Measurements from ENCODE around the gene FANCC. TPM values are rescaled to one million over a fixed set of nuclear protein-coding genes. Genes with fewer than 3 reads are reported as not detected.

The FANCC gene
- total and polyA plus RNA-seq, 2 of the 4 experiments (the other 2 are of a cell fraction) = 4.7 to 6.3 TPM

DNA sequence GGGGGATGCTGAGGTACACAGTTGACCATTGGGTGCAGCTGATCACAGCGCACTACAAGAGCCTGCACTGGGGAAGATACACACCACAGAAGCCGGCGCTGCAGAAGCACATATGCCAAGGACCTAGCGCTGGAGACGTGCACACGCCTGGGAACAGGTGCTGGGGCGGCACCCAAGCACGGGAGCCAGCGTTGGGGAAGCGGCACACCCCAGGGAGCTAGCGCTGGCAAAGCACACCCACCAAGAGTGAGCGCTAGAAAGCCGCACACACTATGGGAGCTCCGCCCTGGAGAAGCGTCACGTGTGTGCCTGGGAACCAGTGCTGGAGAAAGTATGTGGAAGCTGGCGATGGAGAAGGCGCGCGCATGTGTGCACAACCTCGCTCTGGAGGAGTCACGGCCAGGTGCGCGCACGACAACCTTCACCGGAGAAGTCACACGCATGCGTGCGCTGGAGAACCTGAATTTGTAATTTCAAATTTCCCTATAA lies 4.5 kb downstream of the FANCC start:
- no peak overlapping the region for H4K5ac ChIP-seq (ENCODE audit: low read depth, low read length)
- H2BK120ac ChIP-seq (ENCODE audit: low read depth, low read length) = no peak overlapping the region
- H3K4me1 ChIP-seq (ENCODE audit: control insufficient read depth, insufficient read depth, low read length) = peaks cover 4% of the 10 kb centered on the region
- BruUV-seq (replicated peaks) = no TSS peak
- H2AK5ac ChIP-seq (ENCODE audit: low read depth, low read length) = no peak overlapping the region
- ChIA-PET POLR2A (ENCODE audit: unreplicated experiment) (no interaction called here), CTCF (interaction anchor here (0.5 kb wide), 1 partner anchor 48 kb away, joined by 3 read pairs; no protein-coding TSS in a partner anchor)
- H3K4me2 ChIP-seq (ENCODE audit: low read depth, low read length) = peak overlapping the region; percentile 74
- no peak overlapping the region for H3K56ac ChIP-seq (ENCODE audit: extremely low read depth, insufficient read depth, low read length)
- 62% methylated on average over 9 of the region's 29 CpGs; no CpG with 5 or more reads in 1 of the 2 experiments for WGBS, 2 experiments (ENCODE audit: extremely low coverage in 2 of 2, insufficient read length in 1 of 2)
- H3K79me1 ChIP-seq (ENCODE audit: low read depth in 1 of 2, low read length in 2 of 2) = peaks cover 14 to 52% of the 10 kb centered on the region in 2 experiments
- in situ Hi-C loops (cut with MboI; ENCODE audit: low sequenced_read_pairs) = loop anchor here (10.0 kb wide), 1 partner anchor 202 kb away; the partner anchor contains the start of gene PTCH1
- dilution Hi-C loops (cut with HindIII; ENCODE audit: low sequenced_read_pairs, unreplicated experiment) = no loop called here
- H2AFZ ChIP-seq (replicated peaks; ENCODE audit: low read length, poor library complexity) = peak overlapping the region; percentile 83
- peaks cover 10% of the 10 kb centered on the region; the same call in 1 of the 2 replicates for H3K9me1 ChIP-seq (ENCODE audit: insufficient read depth, low read length)
- H3K36me3 ChIP-seq (ENCODE audit: control insufficient read depth, insufficient read depth, low read length) = no peaks in the 10 kb centered on the region
- no peaks in the 10 kb centered on the region for H3K27me3 ChIP-seq (ENCODE audit: control insufficient read depth, insufficient read depth, low read length)
- no peak overlapping the region for H3K14ac ChIP-seq (replicated peaks; ENCODE audit: low read depth, low read length)
- H4K91ac ChIP-seq (ENCODE audit: insufficient read depth, low read depth, low read length) = no peak overlapping the region; the same call in 1 of the 2 replicates
- H2BK20ac ChIP-seq (ENCODE audit: low read depth, low read length) = no peak overlapping the region
- H2AK9ac ChIP-seq (replicated peaks; ENCODE audit: low read depth, low read length, poor library complexity) = peak overlapping the region; percentile 51
- no peak overlapping the region for H4K8ac ChIP-seq (ENCODE audit: low read depth in 2 of 2, low read length in 2 of 2)
- no peaks in the 10 kb centered on the region for H3K9me3 ChIP-seq (ENCODE audit: control insufficient read depth, insufficient read depth, low read length)
- H3K4ac ChIP-seq (ENCODE audit: low read depth, low read length) = 0 out of 2 replicates have a peak overlapping the region, but pooled peaks have one; percentile 15
- intact Hi-C loops (cut with micrococcal nuclease) = no loop called here
- no peak overlapping the region for H3K18ac ChIP-seq (ENCODE audit: low read depth, low read length)
- ATAC-seq (ENCODE audit: low read depth) (peak; percentile 4; the same call in 1 of the 2 replicates), DNase-seq (peak; percentile 55)
- no peak overlapping the region for H2BK5ac ChIP-seq (ENCODE audit: low read depth, low read length, poor library complexity, severe bottlenecking)
- H4K20me1 ChIP-seq (ENCODE audit: insufficient read depth, low read length) = no peaks in the 10 kb centered on the region
- H3K23ac ChIP-seq (ENCODE audit: low read depth, low read length) = no peak overlapping the region
- H2BK15ac ChIP-seq (ENCODE audit: low read depth, low read length) = no peak overlapping the region
- H3K27ac ChIP-seq (ENCODE audit: insufficient read depth, low read length) = no peak overlapping the region
- TF ChIP-seq RFX5 (IDR thresholded peaks at IDR 0.05; ENCODE audit: low read depth, low read length) (no peak), FOS (IDR thresholded peaks at IDR 0.05; ENCODE audit: low read depth, low read length) (no peak), MAZ (IDR thresholded peaks at IDR 0.05; ENCODE audit: borderline replicate concordance, low read depth, low read length) (no peak), RCOR1 (IDR thresholded peaks at IDR 0.05; ENCODE audit: insufficient replicate concordance, low read length) (no peak), MXI1 (IDR thresholded peaks at IDR 0.05; ENCODE audit: borderline replicate concordance, low read depth, low read length) (no peak), SMC3 (IDR thresholded peaks at IDR 0.05; ENCODE audit: low read depth, low read length) (no peak)
- TF ChIP-seq, protein P1, sequence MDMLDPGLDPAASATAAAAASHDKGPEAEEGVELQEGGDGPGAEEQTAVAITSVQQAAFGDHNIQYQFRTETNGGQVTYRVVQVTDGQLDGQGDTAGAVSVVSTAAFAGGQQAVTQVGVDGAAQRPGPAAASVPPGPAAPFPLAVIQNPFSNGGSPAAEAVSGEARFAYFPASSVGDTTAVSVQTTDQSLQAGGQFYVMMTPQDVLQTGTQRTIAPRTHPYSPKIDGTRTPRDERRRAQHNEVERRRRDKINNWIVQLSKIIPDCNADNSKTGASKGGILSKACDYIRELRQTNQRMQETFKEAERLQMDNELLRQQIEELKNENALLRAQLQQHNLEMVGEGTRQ (IDR thresholded peaks at IDR 0.05; ENCODE audit: low read depth, low read length) = peak; percentile 81
- peak overlapping the region; percentile 51 for H3K4me3 ChIP-seq (ENCODE audit: insufficient read depth, low read depth, low read length)
- no peak overlapping the region for H3K9ac ChIP-seq (ENCODE audit: low read depth, low read length)

Measured in IMR-90 (cell line).